HEK293 (cell line): ENCODE measurements around the gene TPCN2.

Experiments used
- CTCF ChIA-PET: fragments of 350-600 bp; formaldehyde crosslinking; extraction: SDS; loops from one replicate; lab custom pipeline; 2021; ENCODE audit warnings: antibody characterized with exemption; lab: Yijun Ruan, JAX
- POLR2A ChIA-PET: fragments of 300-600 bp; formaldehyde crosslinking; extraction: SDS; loops from one replicate; lab custom pipeline; 2020; ENCODE audit warnings: antibody characterized with exemption, inconsistent platforms; lab: Yijun Ruan, JAX
- H3K27ac ChIP-seq: fragments of 200-500 bp; sonication (Bioruptor generic); 2 replicates; pipeline ENCODE4 v1.5.1; 2014; ENCODE audit warnings: low read depth, low read length, control low read depth, inconsistent platforms; ENCODE audit errors: extremely low read depth
- H3K36me3 ChIP-seq, 2 experiments: fragments of 200-500 bp in 1 of 2; sonication (Bioruptor generic) in 1 of 2; 1 replicate in 1 of 2; 2 replicates in 1 of 2; pipeline ENCODE4 v1.5.1; 2014 to 2017; ENCODE audit warnings: inconsistent platforms in 2 of 2, low read length in 2 of 2; ENCODE audit not compliant: control insufficient read depth in 2 of 2, insufficient read depth in 1 of 2
- H3K4me1 ChIP-seq: fragments of 200-500 bp; sonication (Bioruptor generic); 2 replicates; pipeline ENCODE4 v1.5.1; 2014; ENCODE audit warnings: mild to moderate bottlenecking, low read length, inconsistent platforms; ENCODE audit not compliant: control insufficient read depth, insufficient read depth
- H3K4me3 ChIP-seq: 2 replicates; pipeline ENCODE4 v1.5.1; 2011; ENCODE audit warnings: low read depth, mild to moderate bottlenecking, control low read depth, low read length, moderate library complexity
- H3K9me3 ChIP-seq: fragments of 200-500 bp; sonication (Bioruptor generic); 2 replicates; pipeline ENCODE4 v1.5.1; 2014; ENCODE audit warnings: low read depth, low read length, inconsistent platforms; ENCODE audit not compliant: control insufficient read depth, insufficient read depth
- FEZF1 ChIP-seq: fragments of 450-650 bp; formaldehyde crosslinking; IDR thresholded peaks from 2 replicates; pipeline ENCODE4 v1.5.1; 2016; ENCODE audit warnings: missing biosample characterization, missing genetic modification characterization
- KLF10 ChIP-seq: fragments of 450-650 bp; IDR thresholded peaks from 2 replicates; pipeline ENCODE4 v1.5.1; 2018; ENCODE audit warnings: missing biosample characterization, mild to moderate bottlenecking, missing genetic modification characterization
- KLF7 ChIP-seq: fragments of 450-650 bp; formaldehyde crosslinking; IDR thresholded peaks from 2 replicates; pipeline ENCODE4 v1.5.1; 2016; ENCODE audit warnings: missing biosample characterization, missing genetic modification characterization, borderline replicate concordance
- KLF9 ChIP-seq: fragments of 450-650 bp; formaldehyde crosslinking; IDR thresholded peaks from 2 replicates; pipeline ENCODE4 v1.5.1; 2016; ENCODE audit warnings: missing biosample characterization, missing genetic modification characterization, low read depth
- SCRT2 ChIP-seq: fragments of 450-650 bp; formaldehyde crosslinking; IDR thresholded peaks from 2 replicates; pipeline ENCODE4 v1.5.1; 2016; ENCODE audit warnings: missing biosample characterization, missing genetic modification characterization
- YY1 ChIP-seq: fragments of 450-650 bp; formaldehyde crosslinking; IDR thresholded peaks from 2 replicates; pipeline ENCODE4 v1.5.1; 2018; ENCODE audit warnings: missing biosample characterization, missing genetic modification characterization
- ZBTB11 ChIP-seq: fragments of 450-650 bp; formaldehyde crosslinking; conservative IDR thresholded peaks from 2 replicates; pipeline ENCODE4 v1.5.1; 2016; ENCODE audit warnings: low read depth, missing biosample characterization, missing genetic modification characterization
- ZBTB17 ChIP-seq: fragments of 450-650 bp; formaldehyde crosslinking; IDR thresholded peaks from 2 replicates; pipeline ENCODE4 v1.5.1; 2016; ENCODE audit warnings: missing biosample characterization, missing genetic modification characterization
- ZBTB20 ChIP-seq: fragments of 450-650 bp; formaldehyde crosslinking; IDR thresholded peaks from 2 replicates; pipeline ENCODE4 v1.5.1; 2016; ENCODE audit warnings: missing biosample characterization, missing genetic modification characterization
- ZNF169 ChIP-seq: fragments of 450-650 bp; formaldehyde crosslinking; IDR thresholded peaks from 2 replicates; pipeline ENCODE4 v1.5.1; 2016; ENCODE audit warnings: missing biosample characterization, missing genetic modification characterization
- ZNF248 ChIP-seq: fragments of 450-650 bp; formaldehyde crosslinking; IDR thresholded peaks from 2 replicates; pipeline ENCODE4 v1.5.1; 2017; ENCODE audit warnings: missing biosample characterization, missing genetic modification characterization
- ZNF391 ChIP-seq: fragments of 450-650 bp; formaldehyde crosslinking; IDR thresholded peaks from 2 replicates; pipeline ENCODE4 v1.5.1; 2016; ENCODE audit warnings: low read depth, missing biosample characterization, missing genetic modification characterization, borderline replicate concordance
- ZNF394 ChIP-seq: fragments of 450-650 bp; formaldehyde crosslinking; IDR thresholded peaks from 2 replicates; pipeline ENCODE4 v1.5.1; 2016; ENCODE audit warnings: missing biosample characterization, missing genetic modification characterization, mild to moderate bottlenecking, moderate library complexity, borderline replicate concordance
- ZNF416 ChIP-seq: fragments of 450-650 bp; formaldehyde crosslinking; IDR thresholded peaks from 2 replicates; pipeline ENCODE4 v1.5.1; 2016; ENCODE audit warnings: missing biosample characterization, missing genetic modification characterization
- ZNF433 ChIP-seq: fragments of 450-650 bp; formaldehyde crosslinking; IDR thresholded peaks from 2 replicates; pipeline ENCODE4 v1.5.1; 2016; ENCODE audit warnings: missing biosample characterization, missing genetic modification characterization, low read depth
- ZNF571 ChIP-seq: fragments of 450-650 bp; formaldehyde crosslinking; IDR thresholded peaks from 2 replicates; pipeline ENCODE4 v1.5.0; 2017; ENCODE audit warnings: missing biosample characterization, missing genetic modification characterization
- ZNF654 ChIP-seq: fragments of 450-650 bp; formaldehyde crosslinking; IDR thresholded peaks from 2 replicates; pipeline ENCODE4 v1.5.1; 2016; ENCODE audit warnings: low read depth, missing biosample characterization, missing genetic modification characterization
- ZSCAN16 ChIP-seq: fragments of 450-650 bp; formaldehyde crosslinking; IDR thresholded peaks from 2 replicates; pipeline ENCODE4 v1.5.1; 2016; ENCODE audit warnings: missing biosample characterization, missing genetic modification characterization
- TF ChIP-seq, protein P1 (sequence below): fragments of 450-650 bp; formaldehyde crosslinking; IDR thresholded peaks from 2 replicates; pipeline ENCODE4 v1.5.1; 2016; ENCODE audit warnings: missing biosample characterization, missing genetic modification characterization
- TF ChIP-seq, protein P2 (sequence below): fragments of 450-650 bp; formaldehyde crosslinking; IDR thresholded peaks from 2 replicates; pipeline ENCODE4 v1.5.1; 2016; ENCODE audit warnings: missing biosample characterization, missing genetic modification characterization
- TF ChIP-seq, protein P3 (sequence below): fragments of 450-650 bp; formaldehyde crosslinking; IDR thresholded peaks from 2 replicates; pipeline ENCODE4 v1.5.1; 2016; ENCODE audit warnings: missing biosample characterization, missing genetic modification characterization
- TF ChIP-seq, protein P4 (sequence below): fragments of 450-650 bp; formaldehyde crosslinking; IDR thresholded peaks from 2 replicates; pipeline ENCODE4 v1.5.1; 2017; ENCODE audit warnings: missing biosample characterization, missing genetic modification characterization
- TF ChIP-seq, protein P5 (sequence below): fragments of 450-650 bp; formaldehyde crosslinking; IDR thresholded peaks from 2 replicates; pipeline ENCODE4 v1.5.1; 2017; ENCODE audit warnings: missing biosample characterization, missing genetic modification characterization

Gene TPCN2

DNA sequence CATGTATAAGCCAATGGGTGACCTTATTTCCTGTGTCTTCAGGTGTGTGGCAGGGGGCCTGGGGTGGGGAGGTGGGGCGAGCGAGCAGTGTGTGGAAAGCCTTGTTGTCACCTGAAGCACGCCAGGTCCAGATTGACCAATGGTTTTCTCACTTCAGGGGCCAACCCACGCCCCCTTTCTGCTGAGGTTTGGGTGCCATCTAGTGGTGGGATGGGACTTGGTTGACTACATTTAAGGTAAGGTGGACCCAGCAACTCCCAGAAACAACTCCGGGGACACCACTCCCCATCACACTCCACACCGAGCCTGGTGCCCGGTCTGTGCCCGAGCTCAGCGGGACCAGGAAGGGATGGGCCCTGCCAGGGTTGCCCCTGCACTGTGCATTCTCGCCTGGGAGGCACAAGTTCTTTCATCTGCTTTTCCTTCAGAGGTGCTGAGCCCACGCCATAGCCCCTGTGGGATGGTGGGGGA is 40.0 kb downstream of the TPCN2 start:
- CTCF ChIA-PET: interaction anchor here (0.6 to 1.7 kb wide), 5 partner anchors 63 to 291 kb away, joined by 3 to 5 read pairs (median 3); partner anchors contain the start of gene MRGPRD
- Histone ChIP-seq H3K4me3 (no peak overlapping the region), H3K36me3 (peaks cover 0 to 51% of the 10 kb centered on the region in 2 experiments; a peak in 2 of 3 replicates), H3K4me1 (no peaks in the 10 kb centered on the region), H3K27ac (no peak overlapping the region)
- POLR2A ChIA-PET: no interaction called here
- peak; percentile 46; the same call in 1 of the 2 replicates for TF ChIP-seq KLF9 (tag by site-specific recombination)
- TF ChIP-seq, protein P1, sequence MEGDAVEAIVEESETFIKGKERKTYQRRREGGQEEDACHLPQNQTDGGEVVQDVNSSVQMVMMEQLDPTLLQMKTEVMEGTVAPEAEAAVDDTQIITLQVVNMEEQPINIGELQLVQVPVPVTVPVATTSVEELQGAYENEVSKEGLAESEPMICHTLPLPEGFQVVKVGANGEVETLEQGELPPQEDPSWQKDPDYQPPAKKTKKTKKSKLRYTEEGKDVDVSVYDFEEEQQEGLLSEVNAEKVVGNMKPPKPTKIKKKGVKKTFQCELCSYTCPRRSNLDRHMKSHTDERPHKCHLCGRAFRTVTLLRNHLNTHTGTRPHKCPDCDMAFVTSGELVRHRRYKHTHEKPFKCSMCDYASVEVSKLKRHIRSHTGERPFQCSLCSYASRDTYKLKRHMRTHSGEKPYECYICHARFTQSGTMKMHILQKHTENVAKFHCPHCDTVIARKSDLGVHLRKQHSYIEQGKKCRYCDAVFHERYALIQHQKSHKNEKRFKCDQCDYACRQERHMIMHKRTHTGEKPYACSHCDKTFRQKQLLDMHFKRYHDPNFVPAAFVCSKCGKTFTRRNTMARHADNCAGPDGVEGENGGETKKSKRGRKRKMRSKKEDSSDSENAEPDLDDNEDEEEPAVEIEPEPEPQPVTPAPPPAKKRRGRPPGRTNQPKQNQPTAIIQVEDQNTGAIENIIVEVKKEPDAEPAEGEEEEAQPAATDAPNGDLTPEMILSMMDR (tag by site-specific recombination): peak; percentile 46
- TF ChIP-seq ZNF654 (tag by site-specific recombination): peak; percentile 65
- TF ChIP-seq ZSCAN16 (tag by site-specific recombination): no peak
- TF ChIP-seq ZNF248: no peak
- TF ChIP-seq, protein P2, sequence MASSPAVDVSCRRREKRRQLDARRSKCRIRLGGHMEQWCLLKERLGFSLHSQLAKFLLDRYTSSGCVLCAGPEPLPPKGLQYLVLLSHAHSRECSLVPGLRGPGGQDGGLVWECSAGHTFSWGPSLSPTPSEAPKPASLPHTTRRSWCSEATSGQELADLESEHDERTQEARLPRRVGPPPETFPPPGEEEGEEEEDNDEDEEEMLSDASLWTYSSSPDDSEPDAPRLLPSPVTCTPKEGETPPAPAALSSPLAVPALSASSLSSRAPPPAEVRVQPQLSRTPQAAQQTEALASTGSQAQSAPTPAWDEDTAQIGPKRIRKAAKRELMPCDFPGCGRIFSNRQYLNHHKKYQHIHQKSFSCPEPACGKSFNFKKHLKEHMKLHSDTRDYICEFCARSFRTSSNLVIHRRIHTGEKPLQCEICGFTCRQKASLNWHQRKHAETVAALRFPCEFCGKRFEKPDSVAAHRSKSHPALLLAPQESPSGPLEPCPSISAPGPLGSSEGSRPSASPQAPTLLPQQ (tag by site-specific recombination): 0 out of 2 replicates have a peak, but pooled peaks have one; percentile 19
- TF ChIP-seq KLF10 (tag by site-specific recombination): peak; percentile 49; the same call in 1 of the 2 replicates
- TF ChIP-seq, all 188 proteins: peak for 5
- H3K9me3 ChIP-seq: no peaks in the 10 kb centered on the region

- POLR2A ChIA-PET: interaction anchor here (0.5 kb wide), 1 partner anchor 19 kb away, joined by 3 read pairs; no protein-coding TSS in a partner anchor
- Histone ChIP-seq H3K9me3 (no peaks in the 10 kb centered on the region), H3K27ac (no peak overlapping the region), H3K4me1 (no peaks in the 10 kb centered on the region), H3K4me3 (no peak overlapping the region), H3K36me3 (peaks cover 0 to 51% of the 10 kb centered on the region in 2 experiments; a peak in 2 of 3 replicates)
- no peak for TF ChIP-seq ZNF394 (tag by site-specific recombination)
- no peak for TF ChIP-seq KLF7 (tag by site-specific recombination)
- TF ChIP-seq ZBTB11 (tag by site-specific recombination): no peak
- no peak for TF ChIP-seq FEZF1 (tag by site-specific recombination)
- TF ChIP-seq ZNF433: no peak
- no peak for TF ChIP-seq YY1 (tag by site-specific recombination)
- TF ChIP-seq ZNF391 (tag by site-specific recombination): no peak
- TF ChIP-seq ZNF169 (tag by site-specific recombination): no peak
- TF ChIP-seq SCRT2: no peak
- TF ChIP-seq, protein P3, sequence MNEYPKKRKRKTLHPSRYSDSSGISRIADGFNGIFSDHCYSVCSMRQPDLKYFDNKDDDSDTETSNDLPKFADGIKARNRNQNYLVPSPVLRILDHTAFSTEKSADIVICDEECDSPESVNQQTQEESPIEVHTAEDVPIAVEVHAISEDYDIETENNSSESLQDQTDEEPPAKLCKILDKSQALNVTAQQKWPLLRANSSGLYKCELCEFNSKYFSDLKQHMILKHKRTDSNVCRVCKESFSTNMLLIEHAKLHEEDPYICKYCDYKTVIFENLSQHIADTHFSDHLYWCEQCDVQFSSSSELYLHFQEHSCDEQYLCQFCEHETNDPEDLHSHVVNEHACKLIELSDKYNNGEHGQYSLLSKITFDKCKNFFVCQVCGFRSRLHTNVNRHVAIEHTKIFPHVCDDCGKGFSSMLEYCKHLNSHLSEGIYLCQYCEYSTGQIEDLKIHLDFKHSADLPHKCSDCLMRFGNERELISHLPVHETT: no peak
- TF ChIP-seq ZBTB20 (tag by site-specific recombination): no peak
- TF ChIP-seq, protein P4, sequence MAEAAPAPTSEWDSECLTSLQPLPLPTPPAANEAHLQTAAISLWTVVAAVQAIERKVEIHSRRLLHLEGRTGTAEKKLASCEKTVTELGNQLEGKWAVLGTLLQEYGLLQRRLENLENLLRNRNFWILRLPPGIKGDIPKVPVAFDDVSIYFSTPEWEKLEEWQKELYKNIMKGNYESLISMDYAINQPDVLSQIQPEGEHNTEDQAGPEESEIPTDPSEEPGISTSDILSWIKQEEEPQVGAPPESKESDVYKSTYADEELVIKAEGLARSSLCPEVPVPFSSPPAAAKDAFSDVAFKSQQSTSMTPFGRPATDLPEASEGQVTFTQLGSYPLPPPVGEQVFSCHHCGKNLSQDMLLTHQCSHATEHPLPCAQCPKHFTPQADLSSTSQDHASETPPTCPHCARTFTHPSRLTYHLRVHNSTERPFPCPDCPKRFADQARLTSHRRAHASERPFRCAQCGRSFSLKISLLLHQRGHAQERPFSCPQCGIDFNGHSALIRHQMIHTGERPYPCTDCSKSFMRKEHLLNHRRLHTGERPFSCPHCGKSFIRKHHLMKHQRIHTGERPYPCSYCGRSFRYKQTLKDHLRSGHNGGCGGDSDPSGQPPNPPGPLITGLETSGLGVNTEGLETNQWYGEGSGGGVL: no peak
- TF ChIP-seq ZNF571 (tag by site-specific recombination): no peak
- TF ChIP-seq ZNF416 (tag by site-specific recombination): no peak
- TF ChIP-seq, protein P5, sequence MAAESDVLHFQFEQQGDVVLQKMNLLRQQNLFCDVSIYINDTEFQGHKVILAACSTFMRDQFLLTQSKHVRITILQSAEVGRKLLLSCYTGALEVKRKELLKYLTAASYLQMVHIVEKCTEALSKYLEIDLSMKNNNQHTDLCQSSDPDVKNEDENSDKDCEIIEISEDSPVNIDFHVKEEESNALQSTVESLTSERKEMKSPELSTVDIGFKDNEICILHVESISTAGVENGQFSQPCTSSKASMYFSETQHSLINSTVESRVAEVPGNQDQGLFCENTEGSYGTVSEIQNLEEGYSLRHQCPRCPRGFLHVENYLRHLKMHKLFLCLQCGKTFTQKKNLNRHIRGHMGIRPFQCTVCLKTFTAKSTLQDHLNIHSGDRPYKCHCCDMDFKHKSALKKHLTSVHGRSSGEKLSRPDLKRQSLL (tag by site-specific recombination): no peak
- no peak for TF ChIP-seq ZBTB17
- CTCF ChIA-PET: interaction anchor here (0.6 to 1.3 kb wide), 6 partner anchors 14 to 141 kb away, joined by 3 to 5 read pairs (median 3); partner anchors contain the start of genes MRGPRD and TPCN2
These were observed 40.5 kb downstream of the TPCN2 start for GRCh38 chr11:69089258-69089657.
